A549 (cell line): ENCODE results near the gene RNF186.

Source experiments
- CTCF ChIP-seq: fragments of >200 bp; sonication (Bioruptor Twin); formaldehyde crosslinking; IDR thresholded peaks from 3 replicates; pipeline ENCODE4 v1.5.1; 2016
- MYC ChIP-seq: IDR thresholded peaks from 2 replicates; pipeline ENCODE4 v1.6.1; 2012; ENCODE audit warnings: mild to moderate bottlenecking, inconsistent platforms, low read length, improper control_type of control experiment, borderline replicate concordance

- TF ChIP-seq MYC (no peak), CTCF (no peak)
Measured at GRCh38 chr1:19772053-19772452, 43.0 kb downstream of the RNF186 start.
